Endothelial cell of umbilical vein (primary cell): ENCODE measurements around the gene DENND1A. TPM values are rescaled to one million over a fixed set of nuclear protein-coding genes. Genes with fewer than 3 reads are reported as not detected.

Experiments used
- BruUV-seq: library from RNA; stranded (reverse); fragments of 400-500 nt; replicated peaks from 2 replicates; lab custom pipeline; 2021; lab: Mats Ljungman, UMichigan
- CTCF ChIA-PET: fragments of 300-600, 350-600 bp; sonication (Branson Sonifier 250); formaldehyde crosslinking; loops from one replicate; lab custom pipeline; 2021; ENCODE audit warnings: antibody characterized with exemption, inconsistent platforms; lab: Charles Lee
- POLR2A ChIA-PET: fragments of 300-600, 350-600 bp; sonication (Branson Sonifier 250); formaldehyde crosslinking; loops from one replicate; lab custom pipeline; 2021; ENCODE audit warnings: antibody characterized with exemption, inconsistent platforms; lab: Charles Lee
- DNase-seq: peaks from one replicate; pipeline ENCODE4 v3.0.0-alpha.2; 2011; ENCODE audit warnings: low read depth, low spot score
- FAIRE-seq: peaks from 2 replicates; lab custom pipeline; 2011; peaks lifted over from hg19 to GRCh38; lab: Jason Lieb, UNC
- H2AFZ ChIP-seq: 2 replicates; pipeline ENCODE4 v1.6.0; 2012; ENCODE audit warnings: low read depth, low read length, control low read depth, inconsistent platforms
- H3K27ac ChIP-seq: 2 replicates; pipeline ENCODE4 v1.5.1; 2011; ENCODE audit warnings: low read depth, mild to moderate bottlenecking, control low read depth, low read length, moderate library complexity; ENCODE audit not compliant: insufficient read depth
- H3K27me3 ChIP-seq, 2 experiments: 2 replicates each; pipeline versions ENCODE4 v1.6.0 to v1.6.1; 2011; ENCODE audit warnings: low read length in 2 of 2, mixed read lengths in 1 of 2; ENCODE audit not compliant: control insufficient read depth in 2 of 2, insufficient read depth in 2 of 2
- H3K36me3 ChIP-seq, 2 experiments: 2 replicates in 1 of 2; 3 replicates in 1 of 2; pipeline ENCODE4 v1.5.1; 2011; ENCODE audit warnings: low read length in 2 of 2, mild to moderate bottlenecking in 1 of 2, moderate library complexity in 1 of 2; ENCODE audit not compliant: control insufficient read depth in 2 of 2, insufficient read depth in 2 of 2; ENCODE audit errors: extremely low read depth in 1 of 2
- H3K4me1 ChIP-seq: 3 replicates; pipeline ENCODE4 v1.5.1; 2011; ENCODE audit warnings: mild to moderate bottlenecking, low read length; ENCODE audit not compliant: control insufficient read depth, insufficient read depth; ENCODE audit errors: extremely low read depth
- H3K4me2 ChIP-seq: 2 replicates; pipeline ENCODE4 v1.6.1; 2011; ENCODE audit warnings: low read length, control low read depth, mixed read lengths; ENCODE audit not compliant: insufficient read depth
- H3K4me3 ChIP-seq, 3 experiments: fragments of 200-600 bp in 1 of 3; sonication (generic), shearing (Covaris generic) in 1 of 3; replicated peaks in 1 of 3; 2 replicates each; pipeline ENCODE4 v1.5.1; 2011 to 2016; ENCODE audit warnings: control low read depth in 3 of 3, low read length in 3 of 3, mild to moderate bottlenecking in 2 of 3, inconsistent platforms in 1 of 3, low read depth in 1 of 3, moderate library complexity in 1 of 3; ENCODE audit not compliant: insufficient read depth in 1 of 3
- H3K79me2 ChIP-seq: 2 replicates; pipeline ENCODE4 v1.6.0; 2012; ENCODE audit warnings: low read length, inconsistent platforms; ENCODE audit not compliant: control insufficient read depth, insufficient read depth
- H3K9ac ChIP-seq: replicated peaks from 2 replicates; pipeline ENCODE3; 2011; ENCODE audit warnings: low read length, control low read depth; ENCODE audit not compliant: insufficient read depth; ENCODE audit errors: extremely low read depth
- H3K9me1 ChIP-seq: replicated peaks from 3 replicates; pipeline ENCODE4 v1.6.0; 2011; ENCODE audit warnings: mild to moderate bottlenecking, low read length; ENCODE audit not compliant: control insufficient read depth, insufficient read depth; ENCODE audit errors: extremely low read depth
- H3K9me3 ChIP-seq: replicated peaks from 2 replicates; pipeline ENCODE4 v1.5.1; 2012; ENCODE audit warnings: low read length, inconsistent platforms; ENCODE audit not compliant: control insufficient read depth, insufficient read depth
- H4K20me1 ChIP-seq: replicated peaks from 2 replicates; pipeline ENCODE3; 2011; ENCODE audit warnings: mild to moderate bottlenecking, low read length; ENCODE audit not compliant: control insufficient read depth, insufficient read depth; ENCODE audit errors: extremely low read depth
- EZH2 ChIP-seq: IDR thresholded peaks from 2 replicates; pipeline ENCODE4 v1.6.1; 2012; ENCODE audit warnings: borderline replicate concordance, low read depth, mild to moderate bottlenecking, moderate library complexity, low read length, inconsistent platforms; ENCODE audit not compliant: severe bottlenecking
- FOS ChIP-seq: IDR thresholded peaks from 2 replicates; pipeline ENCODE4 v1.6.1; 2011; ENCODE audit warnings: mild to moderate bottlenecking, low read length, moderate library complexity, borderline replicate concordance; ENCODE audit not compliant: insufficient read depth
- GATA2 ChIP-seq: IDR thresholded peaks from 2 replicates; pipeline ENCODE4 v1.7.0; 2011; ENCODE audit warnings: low read depth, mild to moderate bottlenecking, moderate library complexity, mixed read lengths, low read length; ENCODE audit not compliant: insufficient read length, insufficient read depth
- MYC ChIP-seq: IDR thresholded peaks from one replicate; pipeline ENCODE4 v1.6.1; 2011; ENCODE audit warnings: mild to moderate bottlenecking, low read depth, low read length
- POLR2A ChIP-seq: IDR thresholded peaks from 2 replicates; pipeline ENCODE4 v1.6.1; 2012; ENCODE audit warnings: low read depth, mild to moderate bottlenecking, control low read depth, low read length
- dilution Hi-C: fragments of 300-500 bp; cut with MboI; formaldehyde crosslinking; loops from one replicate; pipeline ENCODE4 v1.15.0; 2019; ENCODE audit warnings: low sequenced_read_pairs; ENCODE audit not compliant: extremely low pct_ligation_motif_present
- intact Hi-C: fragments of 100-400 bp; cut with micrococcal nuclease; formaldehyde crosslinking; loops from one replicate; pipeline ENCODE4 v1.10.0; 2022
- polyA plus RNA-seq, 4 experiments: library from polyadenylated mRNA; depleted of rRNA in 3 of 4; stranded (reverse) in 3 of 4; unstranded in 1 of 4; fragments of >200 nt; gene quantifications; 2 replicates each; pipeline versions ENCODE4 v1.2.1 to v1.2.3, GENCODE V29; 2011 to 2012; ENCODE audit warnings: missing spikeins in 1 of 4
- total RNA-seq: library from RNA; stranded (reverse); gene quantifications from 2 replicates; pipeline ENCODE4 v1.2.3, GENCODE V29; 2021
- TF ChIP-seq, protein P1 (sequence below): IDR thresholded peaks from 2 replicates; pipeline ENCODE4 v1.6.1; 2011; ENCODE audit not compliant: insufficient read depth, insufficient read length
- TF ChIP-seq, protein P2 (sequence below), 2 donors: IDR thresholded peaks; 1 replicate in 1 of 2; 2 replicates in 1 of 2; pipeline ENCODE4 v1.5.1; 2011; ENCODE audit warnings: low read length in 2 of 2, mild to moderate bottlenecking in 2 of 2, moderate library complexity in 2 of 2, control low read depth in 1 of 2, inconsistent platforms in 1 of 2, low read depth in 1 of 2; ENCODE audit not compliant: insufficient read depth in 1 of 2; ENCODE audit errors: extremely low read depth in 1 of 2

DENND1A gene
- total and polyA plus RNA-seq, 2 donors (not counting 3 experiments of a cell fraction or from before 2014, with no cell fraction given), result 18.5 to 24.5 TPM

DNA sequence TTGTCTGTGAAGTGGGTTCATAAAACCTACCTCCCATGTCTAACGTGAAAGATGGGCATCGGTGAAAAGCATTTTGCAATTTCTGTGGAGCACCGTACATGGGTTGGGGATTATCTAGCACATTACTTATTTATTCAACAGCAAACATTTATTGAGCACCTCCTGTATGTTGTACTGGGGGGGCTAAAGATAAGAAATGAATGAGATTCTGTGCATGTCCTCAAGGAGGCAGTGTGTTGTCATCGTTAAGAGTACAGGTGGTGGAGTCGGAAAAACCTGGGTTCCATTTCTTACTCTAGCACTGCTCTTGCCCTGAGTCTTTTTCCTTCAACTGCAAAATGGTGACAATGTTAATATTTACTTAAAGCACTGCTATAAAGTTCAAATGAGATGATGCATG lies 30.4 kb upstream of the DENND1A start:
- Histone ChIP-seq H3K4me2 (no peak overlapping the region), H2AFZ (no peak overlapping the region), H4K20me1 (no peaks in the 10 kb centered on the region), H3K9me1 (no peaks in the 10 kb centered on the region), H3K4me3 (no peak overlapping the region), H3K27me3 (peaks cover 11 to 16% of the 10 kb centered on the region in 2 experiments), H3K9me3 (no peaks in the 10 kb centered on the region), H3K27ac (no peak overlapping the region), H3K79me2 (no peaks in the 10 kb centered on the region), H3K4me1 (no peaks in the 10 kb centered on the region), H3K9ac (no peak overlapping the region), H3K36me3 (no peaks in the 10 kb centered on the region)
- TF ChIP-seq MYC, result no peak
- no peak for TF ChIP-seq EZH2
- TF ChIP-seq, protein P1, sequence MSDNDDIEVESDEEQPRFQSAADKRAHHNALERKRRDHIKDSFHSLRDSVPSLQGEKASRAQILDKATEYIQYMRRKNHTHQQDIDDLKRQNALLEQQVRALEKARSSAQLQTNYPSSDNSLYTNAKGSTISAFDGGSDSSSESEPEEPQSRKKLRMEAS, result no peak
- TF ChIP-seq GATA2, result no peak
- no peak for TF ChIP-seq POLR2A
- no peak for TF ChIP-seq FOS
- TF ChIP-seq, protein P2, sequence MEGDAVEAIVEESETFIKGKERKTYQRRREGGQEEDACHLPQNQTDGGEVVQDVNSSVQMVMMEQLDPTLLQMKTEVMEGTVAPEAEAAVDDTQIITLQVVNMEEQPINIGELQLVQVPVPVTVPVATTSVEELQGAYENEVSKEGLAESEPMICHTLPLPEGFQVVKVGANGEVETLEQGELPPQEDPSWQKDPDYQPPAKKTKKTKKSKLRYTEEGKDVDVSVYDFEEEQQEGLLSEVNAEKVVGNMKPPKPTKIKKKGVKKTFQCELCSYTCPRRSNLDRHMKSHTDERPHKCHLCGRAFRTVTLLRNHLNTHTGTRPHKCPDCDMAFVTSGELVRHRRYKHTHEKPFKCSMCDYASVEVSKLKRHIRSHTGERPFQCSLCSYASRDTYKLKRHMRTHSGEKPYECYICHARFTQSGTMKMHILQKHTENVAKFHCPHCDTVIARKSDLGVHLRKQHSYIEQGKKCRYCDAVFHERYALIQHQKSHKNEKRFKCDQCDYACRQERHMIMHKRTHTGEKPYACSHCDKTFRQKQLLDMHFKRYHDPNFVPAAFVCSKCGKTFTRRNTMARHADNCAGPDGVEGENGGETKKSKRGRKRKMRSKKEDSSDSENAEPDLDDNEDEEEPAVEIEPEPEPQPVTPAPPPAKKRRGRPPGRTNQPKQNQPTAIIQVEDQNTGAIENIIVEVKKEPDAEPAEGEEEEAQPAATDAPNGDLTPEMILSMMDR (IDR thresholded peaks at IDR 0.05; ENCODE audit: extremely low read depth in 1 of 2, insufficient read depth in 1 of 2, low read depth in 1 of 2, low read length in 2 of 2), result no peak
- FAIRE-seq, result no peak
- intact Hi-C loops, result no loop called here
- CTCF ChIA-PET, result no interaction called here
- DNase-seq, result no peak
- no TSS peak for BruUV-seq
- POLR2A ChIA-PET, result no interaction called here
- dilution Hi-C loops, result no loop called here
